Smooth muscle cell of bladder (primary cell): ENCODE measurements around the gene DLX6. TPM values are rescaled to one million over a fixed set of nuclear protein-coding genes. Genes with fewer than 3 reads are reported as not detected.

Experiments used
- total RNA-seq: library from RNA; depleted of rRNA; stranded (reverse); fragments of >200 nt; gene quantifications from 2 replicates; pipeline ENCODE4 v1.2.3, GENCODE V29; 2014

Gene DLX6
- not detected in 2 replicates for total RNA-seq

DNA sequence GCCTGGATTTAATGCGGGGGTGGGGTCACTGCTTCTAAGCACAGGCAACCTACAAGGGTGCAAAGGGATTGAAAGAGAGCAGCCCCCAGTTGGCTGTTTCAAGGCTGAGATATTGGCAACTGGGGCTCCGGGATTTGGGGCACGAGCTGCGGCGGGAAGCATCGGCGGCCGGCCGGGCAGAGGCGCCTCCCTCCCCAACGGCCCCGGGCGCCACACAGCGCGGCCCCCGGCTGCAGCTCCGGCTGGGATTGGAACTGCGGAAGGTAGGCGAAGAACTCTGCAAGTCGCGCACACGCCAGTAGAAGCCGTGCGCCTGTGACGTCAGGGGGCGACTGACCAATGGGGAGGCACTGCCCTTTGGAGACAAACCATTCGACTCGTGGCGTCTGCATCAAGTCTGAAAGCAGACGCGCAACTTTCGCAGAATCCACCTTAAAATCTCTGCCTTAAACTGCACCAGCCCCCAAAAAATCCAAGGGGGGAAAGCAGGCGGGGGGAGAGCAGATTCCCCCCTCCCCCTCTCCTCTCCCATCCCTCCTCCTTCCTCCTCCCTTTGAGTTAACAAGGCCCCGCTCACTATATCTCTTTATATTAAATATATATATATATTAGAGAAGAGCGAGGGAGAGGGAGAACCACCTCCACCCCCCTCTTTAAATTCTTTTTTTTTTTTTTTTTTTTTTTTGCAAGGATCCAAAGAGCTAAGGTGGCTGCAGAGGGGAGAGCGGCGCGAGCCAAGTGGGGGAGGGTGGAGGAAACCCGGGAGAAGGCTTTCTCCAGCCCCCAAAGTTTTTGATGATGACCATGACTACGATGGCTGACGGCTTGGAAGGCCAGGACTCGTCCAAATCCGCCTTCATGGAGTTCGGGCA, at the start of gene DLX6:
DLX6 (plus strand) TSS at position 371 of the 872 bp plus-strand sequence; CDS start at position 796, 425 bp downstream.

DNA sequence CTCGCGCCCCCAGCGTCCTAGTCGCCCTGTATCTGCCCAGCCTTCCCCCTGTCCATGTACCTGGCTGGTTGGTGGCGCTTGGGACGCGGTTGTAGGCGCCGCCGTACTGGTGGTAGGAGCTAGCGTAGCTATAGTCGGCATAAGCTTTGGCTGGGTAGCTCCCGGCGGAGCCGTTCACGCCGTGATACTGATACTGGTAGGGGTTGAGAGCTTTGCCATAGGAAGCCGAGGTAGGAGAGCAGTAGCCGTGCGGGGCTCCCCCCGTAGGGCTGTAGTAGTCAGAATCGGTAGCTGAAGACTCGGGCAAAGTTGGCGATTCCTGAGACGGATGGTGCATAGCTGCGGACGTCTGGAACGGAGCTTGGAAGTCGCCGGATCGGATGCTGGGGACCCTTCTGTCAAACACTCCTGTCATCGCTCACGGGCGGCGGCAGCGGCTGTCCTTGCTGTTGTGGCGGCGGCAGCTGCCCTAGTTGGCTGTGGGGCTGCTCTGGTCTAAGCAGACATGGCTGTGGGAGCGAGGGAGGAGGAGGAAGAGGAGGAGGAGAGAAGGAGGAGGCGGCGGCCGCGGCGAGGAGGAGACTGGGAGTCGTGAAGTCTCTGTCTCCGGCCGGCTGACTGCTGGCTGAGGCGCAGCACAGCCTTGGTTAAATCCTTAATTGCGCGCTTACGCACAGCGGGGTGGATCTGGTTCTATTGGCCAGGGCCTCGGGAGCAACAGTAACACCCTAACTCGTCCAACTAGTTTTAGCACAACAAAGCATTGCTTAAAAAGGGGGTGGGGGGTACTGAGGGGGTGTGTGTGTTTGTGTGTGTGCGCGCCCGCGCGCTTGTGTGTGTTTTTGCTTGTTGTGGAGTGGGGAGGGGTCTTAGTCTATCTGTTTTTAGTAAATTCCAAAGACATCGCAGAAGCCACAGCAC, 19.1 kb downstream of the DLX6 start, which contains the start of gene DLX5:
DLX5 (minus strand) TSS at position 623 of the 921 bp plus-strand sequence; CDS start at position 415, 208 bp downstream.

Other genes with a start within 250 kb of the DLX6 start
- not detected in 2 replicates for gene DLX5, start 19.3 kb downstream of the DLX6 start, total RNA-seq
- 4.0 and 6.7 TPM in 2 replicates for gene SDHAF3, start 112.1 kb downstream of the DLX6 start, total RNA-seq